Spleen (tissue), 11 donors: ENCODE measurements around the gene PLAA. TPM values are rescaled to one million over a fixed set of nuclear protein-coding genes. Genes with fewer than 3 reads are reported as not detected.
A peak's percentile ranks its signal among the peaks of the same experiment; 100 is the strongest.

Experiments
- DNase-seq: peaks from one replicate; pipeline ENCODE4 v3.0.0-alpha.2; 2020
- H3K27ac ChIP-seq, 8 donors: fragments of 200-600 bp; sonication (generic) in 7 of 8; 1 replicate in 4 of 8; 2 replicates in 4 of 8; pipeline versions ENCODE4 v1.5.0 to v1.8.0; 2016 to 2021; ENCODE audit warnings: inconsistent platforms in 4 of 8, mild to moderate bottlenecking in 4 of 8, moderate library complexity in 1 of 8
- H3K27me3 ChIP-seq, 7 donors: fragments of 200-600 bp; sonication (generic) in 6 of 7; replicated peaks in 1 of 7; 1 replicate in 4 of 7; 2 replicates in 3 of 7; pipeline versions ENCODE4 v1.5.0 to v1.8.0; 2016 to 2021; ENCODE audit warnings: inconsistent platforms in 3 of 7, mild to moderate bottlenecking in 1 of 7
- H3K36me3 ChIP-seq, 6 donors: fragments of 200-600 bp; sonication (generic) in 5 of 6; 1 replicate in 4 of 6; 2 replicates in 2 of 6; pipeline versions ENCODE4 v1.5.0 to v1.8.0; 2016 to 2021; ENCODE audit warnings: inconsistent platforms in 2 of 6
- H3K4me1 ChIP-seq, 6 donors: fragments of 200-600 bp; sonication (generic) in 5 of 6; 1 replicate in 3 of 6; 2 replicates in 3 of 6; pipeline versions ENCODE4 v1.5.0 to v1.8.0; 2016 to 2021; ENCODE audit warnings: inconsistent platforms in 3 of 6
- H3K4me3 ChIP-seq, 8 donors: fragments of 200-600 bp; sonication (generic) in 7 of 8; 1 replicate in 4 of 8; 2 replicates in 4 of 8; pipeline versions ENCODE4 v1.5.0 to v1.8.0; 2016 to 2021; ENCODE audit warnings: inconsistent platforms in 4 of 8, mild to moderate bottlenecking in 4 of 8, moderate library complexity in 2 of 8
- H3K9me3 ChIP-seq, 8 donors: fragments of 200-600 bp; sonication (generic) in 7 of 8; 1 replicate in 4 of 8; 2 replicates in 4 of 8; pipeline versions ENCODE4 v1.5.0 to v1.8.0; 2016 to 2021; ENCODE audit warnings: inconsistent platforms in 4 of 8
- CTCF ChIP-seq, 11 experiments: fragments of 200-600 bp in 7 of 11; fragments of 450-650 bp in 4 of 11; sonication (generic) in 4 of 11; IDR thresholded peaks in 8 of 11; conservative IDR thresholded peaks in 3 of 11; 1 replicate in 7 of 11; 2 replicates in 4 of 11; pipeline versions ENCODE4 v1.4.0 to v1.8.0; 2016 to 2021; ENCODE audit warnings: antibody characterized with exemption in 11 of 11, inconsistent platforms in 4 of 11, mild to moderate bottlenecking in 1 of 11
- POLR2A ChIP-seq, 3 donors: fragments of 450-650 bp; IDR thresholded peaks; one replicate each; pipeline ENCODE4 v1.5.1; 2017; ENCODE audit warnings: antibody characterized with exemption in 3 of 3, mild to moderate bottlenecking in 1 of 3
- POLR2AphosphoS5 ChIP-seq, 3 donors: sonication (generic); formaldehyde crosslinking; IDR thresholded peaks; one replicate each; pipeline ENCODE4 v1.5.1; 2017; ENCODE audit warnings: antibody characterized with exemption in 3 of 3
- WGBS, 5 donors: extraction: QIAGEN DNeasy Blood & Tissue Kit in 3 of 5; methylation state at CpG; one replicate each; pipeline versions ENCODE4 v1.1.5 to v1.1.7; 2013 to 2018; 5-methylcytosine and 5-hydroxymethylcytosine counted together
- intact Hi-C: fragments of 100-400 bp; cut with DNase I; formaldehyde crosslinking; loops from one replicate; pipeline ENCODE4 v1.15.0; 2023; ENCODE audit warnings: low total_unique reads
- polyA plus RNA-seq, 3 donors: library from polyadenylated mRNA; stranded (reverse); fragments of 200-250 nt; gene quantifications; one replicate each; pipeline ENCODE4 v1.2.1, GENCODE V29; 2013
- total RNA-seq, 7 donors: library from RNA; depleted of rRNA in 3 of 7; stranded (reverse); fragments of >200 nt in 3 of 7; fragmentation: NEBNext Ultra II Directional in 4 of 7; extraction: Animal tissue kit (Norgen Biotek cat#: 25700) in 4 of 7; gene quantifications; one replicate each; pipeline versions ENCODE4 v1.1.0 to v1.2.1, GENCODE V29; 2016 to 2021
- donor health status: healthy with polysubstance abuse.
- donor health status: DM: no; HTN: no; CAD: no; lungs with moderate emphysema.
- donor health status: DM: no; HTN: no; CAD: no.
- donor health status: Bipolar disorder and iron deficiency.
- donor health status: healthy.
- donor health status: DM: no; HTN: no; CAD: no.
- donor health status: DM: yes; HTN: yes; CAD: no.

The PLAA gene
- total and polyA plus RNA-seq, 10 donors = 6.2 to 34.5 (median 26.1) TPM

DNA sequence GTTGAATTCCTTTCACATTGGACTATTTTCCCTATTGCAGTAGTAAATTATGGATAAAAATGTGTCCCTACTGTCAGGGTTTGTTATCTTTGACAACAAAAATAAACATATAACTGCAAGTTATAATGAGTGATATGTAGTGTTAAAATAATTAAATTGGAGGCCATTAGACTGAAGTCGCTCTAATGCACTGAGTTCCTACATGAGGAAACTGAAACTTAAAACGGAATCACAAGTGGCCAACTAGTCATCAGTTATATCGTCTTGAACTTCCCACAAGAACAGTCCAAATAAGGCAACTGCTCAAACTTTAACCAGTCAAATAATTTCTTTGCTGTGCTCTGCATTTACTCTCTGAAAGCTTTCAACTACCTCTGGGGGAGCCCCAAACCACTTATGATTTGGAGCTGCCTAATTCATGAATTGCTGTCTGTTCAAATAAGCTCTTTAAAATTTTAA, 7.0 kb upstream of the PLAA start:
- TF ChIP-seq POLR2AphosphoS5 (IDR thresholded peaks at IDR 0.05) = no peak
- no peak for TF ChIP-seq CTCF (IDR thresholded peaks at IDR 0.05 in 8 of 11, conservative IDR thresholded peaks at IDR 0.05 in 3 of 11)
- TF ChIP-seq POLR2A (IDR thresholded peaks at IDR 0.05) = no peak
- no peak for DNase-seq
- peak overlapping the region in 6 of 8 donors; percentile 8 to 91 (median 89) for H3K27ac ChIP-seq
- no peaks in the 10 kb centered on the region for H3K27me3 ChIP-seq
- intact Hi-C loops = no loop called here
- no peak overlapping the region for H3K4me3 ChIP-seq
- H3K4me1 ChIP-seq = peaks cover 0 to 29% (median 24%) of the 10 kb centered on the region in 6 donors
- no peaks in the 10 kb centered on the region for H3K36me3 ChIP-seq
- H3K9me3 ChIP-seq = no peaks in the 10 kb centered on the region
- 54 to 67% (median 60%) methylated on average over 3 of the region's 3 CpGs for WGBS, 5 donors

DNA sequence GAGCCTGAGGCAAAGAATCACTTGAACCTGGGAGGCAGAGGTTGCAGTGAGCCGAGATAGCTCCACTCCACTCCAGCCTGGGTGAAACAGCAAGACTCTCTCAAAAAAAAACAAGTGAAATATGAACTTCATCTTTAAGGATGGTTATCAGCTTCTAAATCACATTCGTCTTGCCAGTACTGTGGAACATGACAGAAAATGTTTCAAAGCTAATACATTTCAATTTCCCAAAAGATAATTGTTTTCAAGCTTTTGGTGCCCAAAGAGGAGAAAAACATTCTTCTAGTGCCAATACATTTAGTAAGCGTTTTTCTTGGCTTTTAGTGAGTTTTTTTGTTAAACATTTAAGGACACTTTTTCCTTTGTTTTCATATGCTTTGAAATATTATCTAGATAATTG, 4.8 kb upstream of the PLAA start:
- TF ChIP-seq POLR2A (IDR thresholded peaks at IDR 0.05) (no peak), POLR2AphosphoS5 (IDR thresholded peaks at IDR 0.05) (no peak), CTCF (IDR thresholded peaks at IDR 0.05 in 8 of 11, conservative IDR thresholded peaks at IDR 0.05 in 3 of 11) (no peak)
- peaks cover 2 to 29% (median 23%) of the 10 kb centered on the region in 6 donors for H3K4me1 ChIP-seq
- no peaks in the 10 kb centered on the region for H3K27me3 ChIP-seq
- WGBS, 5 donors = 87 to 94% (median 90%) methylated on average over 3 of the region's 3 CpGs
- no peaks in the 10 kb centered on the region for H3K36me3 ChIP-seq
- no peaks in the 10 kb centered on the region for H3K9me3 ChIP-seq
- DNase-seq = no peak
- no peak overlapping the region for H3K27ac ChIP-seq
- intact Hi-C loops = no loop called here
- H3K4me3 ChIP-seq = no peak overlapping the region

DNA sequence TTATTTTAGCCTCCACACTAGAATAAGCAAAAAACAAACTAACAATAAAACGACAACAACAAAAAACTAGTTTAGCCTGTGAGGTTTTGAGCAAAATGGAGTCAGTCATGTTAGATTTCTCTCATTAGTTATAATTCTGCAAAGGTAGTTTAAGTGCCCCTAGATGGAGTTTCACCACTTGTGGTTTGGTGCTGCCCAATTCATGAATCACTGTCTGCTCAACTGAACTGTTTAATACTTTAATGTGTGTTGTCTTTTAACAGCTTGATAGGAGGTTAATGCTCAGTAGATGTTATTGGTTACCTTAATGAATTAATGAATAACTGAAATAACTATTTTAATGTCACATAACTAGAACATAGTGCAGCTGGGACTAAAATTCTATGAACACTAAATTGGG, 3.5 kb upstream of the PLAA start:
- H3K27ac ChIP-seq = no peak overlapping the region
- H3K4me1 ChIP-seq = peaks cover 9 to 32% (median 26%) of the 10 kb centered on the region in 6 donors
- 91 to 100% (median 93%) methylated on average over 1 of the region's 1 CpG for WGBS, 5 donors
- no peaks in the 10 kb centered on the region for H3K9me3 ChIP-seq
- intact Hi-C loops = no loop called here
- no peak for DNase-seq
- no peak overlapping the region for H3K4me3 ChIP-seq
- TF ChIP-seq CTCF (IDR thresholded peaks at IDR 0.05 in 8 of 11, conservative IDR thresholded peaks at IDR 0.05 in 3 of 11) (no peak), POLR2A (IDR thresholded peaks at IDR 0.05) (no peak), POLR2AphosphoS5 (IDR thresholded peaks at IDR 0.05) (no peak)
- no peaks in the 10 kb centered on the region for H3K27me3 ChIP-seq
- no peaks in the 10 kb centered on the region for H3K36me3 ChIP-seq

DNA sequence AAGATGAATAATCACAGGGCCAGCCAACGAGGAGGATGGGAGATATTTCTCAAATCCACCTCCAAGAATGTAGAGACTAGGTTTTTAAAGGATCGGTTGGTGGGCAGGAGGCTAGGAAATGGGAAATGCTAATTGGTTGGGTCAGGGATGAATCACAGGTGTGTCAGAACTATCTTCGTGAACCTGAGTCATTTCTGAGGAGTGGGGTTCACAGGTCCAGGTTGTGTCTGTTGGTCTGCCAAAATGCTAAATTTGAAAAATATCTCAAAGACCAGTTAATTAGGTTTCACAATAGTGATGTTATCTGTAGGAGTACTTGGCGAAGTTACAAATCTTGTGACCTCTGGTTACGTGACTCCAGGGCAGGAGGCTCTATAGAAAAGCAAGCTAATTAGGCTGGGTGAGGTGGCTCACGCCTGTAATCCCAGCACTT, 2.6 kb upstream of the PLAA start:
- Histone ChIP-seq H3K9me3 (no peaks in the 10 kb centered on the region), H3K4me1 (peaks cover 17 to 32% (median 26%) of the 10 kb centered on the region in 6 donors), H3K36me3 (no peaks in the 10 kb centered on the region), H3K27ac (no peak overlapping the region), H3K27me3 (no peaks in the 10 kb centered on the region), H3K4me3 (no peak overlapping the region)
- DNase-seq = no peak
- TF ChIP-seq POLR2AphosphoS5 (IDR thresholded peaks at IDR 0.05) (no peak), CTCF (IDR thresholded peaks at IDR 0.05 in 8 of 11, conservative IDR thresholded peaks at IDR 0.05 in 3 of 11) (no peak)
- 73 to 86% (median 77%) methylated on average over 6 of the region's 6 CpGs for WGBS, 5 donors
- intact Hi-C loops = loop anchor here (10.0 kb wide), 2 partner anchors 55 to 625 kb away; partner anchors contain the start of genes C9orf72 and CAAP1
